Mesodermal cell (in vitro differentiated cells): ENCODE results near the gene CMPK2.

Experiments
- H3K27ac ChIP-seq: 2 replicates; pipeline ENCODE4 v1.7.0; 2013; ENCODE audit warnings: mild to moderate bottlenecking, low read depth, low read length, moderate library complexity; ENCODE audit not compliant: severe bottlenecking
- H3K36me3 ChIP-seq: 2 replicates; pipeline ENCODE4 v1.7.1; 2013; ENCODE audit warnings: mild to moderate bottlenecking, low read length, moderate library complexity; ENCODE audit not compliant: control insufficient read depth, insufficient read depth
- H3K4me1 ChIP-seq: one replicate; pipeline ENCODE4 v1.7.1; 2013; ENCODE audit warnings: mild to moderate bottlenecking, low read length; ENCODE audit not compliant: insufficient read depth, control insufficient read depth, poor library complexity, severe bottlenecking
- H3K4me3 ChIP-seq: 2 replicates; pipeline ENCODE4 v1.7.0; 2013; ENCODE audit warnings: low read length, control low read depth, mild to moderate bottlenecking; ENCODE audit not compliant: insufficient read depth, poor library complexity, severe bottlenecking; ENCODE audit errors: extremely low read depth
- H3K9me3 ChIP-seq: 2 replicates; pipeline ENCODE4 v1.7.1; 2013; ENCODE audit warnings: mild to moderate bottlenecking, low read length, moderate library complexity; ENCODE audit not compliant: control insufficient read depth
- WGBS, 2 experiments: methylation state at CpG; one replicate each; pipeline ENCODE4 v1.1.5; 2013; ENCODE audit warnings: missing lambda C conversion rate in 2 of 2; ENCODE audit not compliant: insufficient coverage in 2 of 2; 5-methylcytosine and 5-hydroxymethylcytosine counted together

The CMPK2 gene

GRCh38 chr2:6812857-6813530, 52.7 kb downstream of the CMPK2 start:
- no peaks in the 10 kb centered on the region for H3K9me3 ChIP-seq
- WGBS, 2 experiments = 74 to 80% methylated on average over 9 to 11 of the region's 12 CpGs

DNA sequence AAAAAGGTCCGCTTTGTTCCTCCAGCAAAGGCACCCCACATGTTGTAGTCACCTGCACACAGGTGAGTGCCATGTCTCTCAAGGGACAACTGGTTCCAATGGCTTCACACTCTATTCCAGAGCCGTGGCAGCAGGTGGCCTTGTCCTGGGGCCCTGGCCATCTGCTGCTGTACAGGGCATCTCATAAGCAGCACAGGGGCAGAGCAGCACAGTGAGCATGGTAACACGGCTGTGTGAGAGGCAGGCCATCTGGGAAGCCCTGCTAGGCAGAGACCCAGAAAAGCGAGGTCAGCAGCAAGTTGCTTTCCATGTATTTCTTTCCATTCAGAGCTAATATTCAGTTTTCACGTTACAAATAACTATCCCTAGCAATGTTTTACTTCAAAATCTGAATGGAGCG, 54.7 kb downstream of the CMPK2 start:
- no peak overlapping the region for H3K4me3 ChIP-seq
- no peaks in the 10 kb centered on the region for H3K9me3 ChIP-seq
- 90 to 96% methylated on average over 5 to 6 of the region's 6 CpGs for WGBS, 2 experiments
- no peak overlapping the region for H3K27ac ChIP-seq
- no peaks in the 10 kb centered on the region for H3K36me3 ChIP-seq
- H3K4me1 ChIP-seq = no peaks in the 10 kb centered on the region

More at GRCh38 chr2:6812857-6813530, 52.7 kb downstream of the CMPK2 start:
- H3K4me1 ChIP-seq = no peaks in the 10 kb centered on the region
- no peak overlapping the region for H3K27ac ChIP-seq
- no peaks in the 10 kb centered on the region for H3K36me3 ChIP-seq
- no peak overlapping the region for H3K4me3 ChIP-seq

- no peaks in the 10 kb centered on the region for H3K36me3 ChIP-seq
- WGBS, 2 experiments = 100% methylated on average over 1 of the region's 1 CpG; no CpG with 5 or more reads in 1 of the 2 experiments
Observed at GRCh38 chr2:6808426-6808825, 57.3 kb downstream of the CMPK2 start.

GRCh38 chr2:6806604-6807003, 59.1 kb downstream of the CMPK2 start:
- Histone ChIP-seq H3K4me1 (no peaks in the 10 kb centered on the region), H3K36me3 (no peaks in the 10 kb centered on the region), H3K4me3 (no peak overlapping the region), H3K9me3 (no peaks in the 10 kb centered on the region), H3K27ac (no peak overlapping the region)
- WGBS, 2 experiments = 0 to 7% methylated on average over 3 of the region's 6 CpGs

More at GRCh38 chr2:6808426-6808825, 57.3 kb downstream of the CMPK2 start:
- Histone ChIP-seq H3K4me3 (no peak overlapping the region), H3K9me3 (no peaks in the 10 kb centered on the region), H3K4me1 (no peaks in the 10 kb centered on the region), H3K27ac (no peak overlapping the region)

GRCh38 chr2:6800553-6800952, 65.2 kb downstream of the CMPK2 start:
- H3K4me3 ChIP-seq = no peak overlapping the region
- peaks cover 19% of the 10 kb centered on the region for H3K4me1 ChIP-seq
- 74% methylated on average over 4 of the region's 5 CpGs; no CpG with 5 or more reads in 1 of the 2 experiments for WGBS, 2 experiments
- peaks cover 3% of the 10 kb centered on the region for H3K9me3 ChIP-seq
- H3K27ac ChIP-seq = no peak overlapping the region
- no peaks in the 10 kb centered on the region for H3K36me3 ChIP-seq
